Keratinocyte (primary cell): ENCODE measurements around the gene OCLN. TPM values are rescaled to one million over a fixed set of nuclear protein-coding genes. Genes with fewer than 3 reads are reported as not detected.

Source experiments
- DNase-seq: peaks from one replicate; pipeline ENCODE4 v3.0.0-alpha.2; 2011; ENCODE audit warnings: low read depth, missing footprints, low spot score
- FAIRE-seq: peaks from 2 replicates; lab custom pipeline; 2011; peaks lifted over from hg19 to GRCh38; lab: Jason Lieb, UNC
- H2AFZ ChIP-seq: 2 replicates; pipeline ENCODE4 v1.6.0; 2012; ENCODE audit warnings: low read length, control low read depth, inconsistent platforms; ENCODE audit not compliant: control insufficient read depth
- H3K27ac ChIP-seq: 2 replicates; pipeline ENCODE4 v1.5.1; 2011; ENCODE audit warnings: low read length; ENCODE audit not compliant: control insufficient read depth, insufficient read depth
- H3K27me3 ChIP-seq: 3 replicates; pipeline ENCODE4 v1.6.0; 2011; ENCODE audit warnings: low read length; ENCODE audit not compliant: control insufficient read depth, insufficient read depth; ENCODE audit errors: extremely low read depth
- H3K36me3 ChIP-seq, 2 experiments: 2 replicates in 1 of 2; 3 replicates in 1 of 2; pipeline ENCODE4 v1.5.1; 2011; ENCODE audit warnings: low read length in 2 of 2, mild to moderate bottlenecking in 1 of 2; ENCODE audit not compliant: control insufficient read depth in 2 of 2, insufficient read depth in 2 of 2; ENCODE audit errors: extremely low read depth in 1 of 2
- H3K4me1 ChIP-seq: 3 replicates; pipeline ENCODE4 v1.5.1; 2011; ENCODE audit warnings: low read length; ENCODE audit not compliant: control insufficient read depth, insufficient read depth; ENCODE audit errors: extremely low read depth
- H3K4me2 ChIP-seq: 3 replicates; pipeline ENCODE4 v1.6.0; 2011; ENCODE audit warnings: low read depth, low read length; ENCODE audit not compliant: control insufficient read depth, insufficient read depth; ENCODE audit errors: extremely low read depth
- H3K4me3 ChIP-seq, 3 experiments: fragments of 200-600 bp in 1 of 3; sonication (generic) in 1 of 3; 2 replicates in 2 of 3; 3 replicates in 1 of 3; pipeline ENCODE4 v1.5.1; 2011 to 2016; ENCODE audit warnings: low read length in 3 of 3, mild to moderate bottlenecking in 3 of 3, control low read depth in 2 of 3, inconsistent platforms in 1 of 3, low read depth in 1 of 3, mixed read lengths in 1 of 3, mixed run types in 1 of 3, moderate library complexity in 1 of 3; ENCODE audit not compliant: control insufficient read depth in 2 of 3, insufficient read depth in 2 of 3; ENCODE audit errors: extremely low read depth in 1 of 3
- H3K79me2 ChIP-seq: 2 replicates; pipeline ENCODE4 v1.6.0; 2012; ENCODE audit warnings: low read length; ENCODE audit not compliant: control insufficient read depth, insufficient read depth
- H3K9ac ChIP-seq: 3 replicates; pipeline ENCODE4 v1.6.0; 2011; ENCODE audit warnings: low read length; ENCODE audit not compliant: control insufficient read depth, insufficient read depth; ENCODE audit errors: extremely low read depth
- H3K9me1 ChIP-seq: 3 replicates; pipeline ENCODE4 v1.6.0; 2011; ENCODE audit warnings: low read length; ENCODE audit not compliant: control insufficient read depth, insufficient read depth; ENCODE audit errors: extremely low read depth
- H3K9me3 ChIP-seq: 2 replicates; pipeline ENCODE4 v1.5.1; 2012; ENCODE audit warnings: low read depth, low read length; ENCODE audit not compliant: control insufficient read depth
- H4K20me1 ChIP-seq: 3 replicates; pipeline ENCODE4 v1.6.0; 2011; ENCODE audit warnings: low read length; ENCODE audit not compliant: control insufficient read depth, insufficient read depth; ENCODE audit errors: extremely low read depth
- EZH2 ChIP-seq: IDR thresholded peaks from one replicate; pipeline ENCODE4 v1.6.1; 2012; ENCODE audit warnings: inconsistent platforms, mild to moderate bottlenecking, low read length, moderate library complexity
- dilution Hi-C: fragments of 300-500 bp; cut with MboI; formaldehyde crosslinking; loops from one replicate; pipeline ENCODE4 v1.7.0; 2020; ENCODE audit warnings: low sequenced_read_pairs; ENCODE audit not compliant: extremely low pct_ligation_motif_present
- polyA plus RNA-seq, 5 experiments: library from polyadenylated mRNA; depleted of rRNA in 3 of 5; stranded (reverse) in 3 of 5; stranded (forward) in 1 of 5; unstranded in 1 of 5; fragments of >200 nt; gene quantifications; 1 replicate in 1 of 5; 2 replicates in 3 of 5; 3 replicates in 1 of 5; pipeline versions ENCODE4 v1.2.1 to v1.2.3, GENCODE V29; 2011 to 2012; ENCODE audit warnings: missing spikeins in 2 of 5, low read depth in 1 of 5, low replicate concordance in 1 of 5
- TF ChIP-seq, protein P1 (sequence below), 3 experiments: IDR thresholded peaks in 1 of 3; conservative IDR thresholded peaks in 1 of 3; optimal IDR thresholded peaks in 1 of 3; 2 replicates in 2 of 3; 3 replicates in 1 of 3; pipeline versions ENCODE3 to v1.5.1; 2011; ENCODE audit warnings: low read length in 3 of 3, mild to moderate bottlenecking in 3 of 3, moderate library complexity in 2 of 3, control low read depth in 1 of 3, inconsistent platforms in 1 of 3; ENCODE audit not compliant: insufficient read depth in 2 of 3; ENCODE audit errors: extremely low read depth in 1 of 3

The OCLN gene
- polyA plus RNA-seq, 1 donor (not counting 4 experiments of a cell fraction or from before 2014, with no cell fraction given), result 4.6 TPM

DNA sequence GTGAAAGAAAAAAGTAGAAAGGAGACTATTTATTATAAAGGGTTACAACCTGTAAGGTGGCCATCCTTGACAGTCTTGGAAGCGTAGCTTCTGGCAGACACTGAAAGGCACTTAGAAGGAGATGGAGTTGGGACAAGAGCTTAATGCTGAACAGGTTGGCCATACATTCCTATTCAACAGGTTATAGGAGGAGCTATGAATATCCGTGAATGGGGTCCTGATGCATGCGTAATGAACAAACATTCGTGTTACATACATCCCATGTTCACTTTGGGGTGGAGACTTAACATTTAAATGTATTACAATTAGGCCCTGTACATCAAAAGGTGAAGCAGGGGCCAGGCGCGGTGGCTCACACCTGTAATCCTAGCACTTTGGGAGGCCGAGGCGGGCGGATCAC, 34.1 kb downstream of the OCLN start:
- no peak for DNase-seq
- Histone ChIP-seq H3K4me1 (peaks cover 9% of the 10 kb centered on the region), H2AFZ (no peak overlapping the region), H3K9ac (no peak overlapping the region), H3K9me3 (no peaks in the 10 kb centered on the region), H3K27ac (no peak overlapping the region), H3K27me3 (no peaks in the 10 kb centered on the region), H3K79me2 (no peaks in the 10 kb centered on the region), H3K4me3 (no peak overlapping the region), H3K4me2 (no peak overlapping the region), H3K9me1 (no peaks in the 10 kb centered on the region), H3K36me3 (no peaks in the 10 kb centered on the region), H4K20me1 (no peaks in the 10 kb centered on the region)
- TF ChIP-seq, protein P1, sequence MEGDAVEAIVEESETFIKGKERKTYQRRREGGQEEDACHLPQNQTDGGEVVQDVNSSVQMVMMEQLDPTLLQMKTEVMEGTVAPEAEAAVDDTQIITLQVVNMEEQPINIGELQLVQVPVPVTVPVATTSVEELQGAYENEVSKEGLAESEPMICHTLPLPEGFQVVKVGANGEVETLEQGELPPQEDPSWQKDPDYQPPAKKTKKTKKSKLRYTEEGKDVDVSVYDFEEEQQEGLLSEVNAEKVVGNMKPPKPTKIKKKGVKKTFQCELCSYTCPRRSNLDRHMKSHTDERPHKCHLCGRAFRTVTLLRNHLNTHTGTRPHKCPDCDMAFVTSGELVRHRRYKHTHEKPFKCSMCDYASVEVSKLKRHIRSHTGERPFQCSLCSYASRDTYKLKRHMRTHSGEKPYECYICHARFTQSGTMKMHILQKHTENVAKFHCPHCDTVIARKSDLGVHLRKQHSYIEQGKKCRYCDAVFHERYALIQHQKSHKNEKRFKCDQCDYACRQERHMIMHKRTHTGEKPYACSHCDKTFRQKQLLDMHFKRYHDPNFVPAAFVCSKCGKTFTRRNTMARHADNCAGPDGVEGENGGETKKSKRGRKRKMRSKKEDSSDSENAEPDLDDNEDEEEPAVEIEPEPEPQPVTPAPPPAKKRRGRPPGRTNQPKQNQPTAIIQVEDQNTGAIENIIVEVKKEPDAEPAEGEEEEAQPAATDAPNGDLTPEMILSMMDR (optimal IDR thresholded peaks at IDR 0.05 in 1 of 3, IDR thresholded peaks at IDR 0.05 in 1 of 3, conservative IDR thresholded peaks at IDR 0.05 in 1 of 3; ENCODE audit: extremely low read depth in 1 of 3, insufficient read depth in 2 of 3, low read length in 3 of 3), result no peak
- no peak for TF ChIP-seq EZH2
- dilution Hi-C loops, result no loop called here
- no peak for FAIRE-seq

GRCh38 chr5:69527128-69527770, 34.7 kb downstream of the OCLN start:
- no peak overlapping the region for H3K9ac ChIP-seq
- no peaks in the 10 kb centered on the region for H4K20me1 ChIP-seq
- DNase-seq, result no peak
- no peak for TF ChIP-seq EZH2
- TF ChIP-seq, protein P1 (optimal IDR thresholded peaks at IDR 0.05 in 1 of 3, IDR thresholded peaks at IDR 0.05 in 1 of 3, conservative IDR thresholded peaks at IDR 0.05 in 1 of 3; ENCODE audit: extremely low read depth in 1 of 3, insufficient read depth in 2 of 3, low read length in 3 of 3), result no peak
- no peak overlapping the region for H3K4me3 ChIP-seq
- peaks cover 9% of the 10 kb centered on the region for H3K4me1 ChIP-seq
- H3K27me3 ChIP-seq, result no peaks in the 10 kb centered on the region
- dilution Hi-C loops, result no loop called here
- no peaks in the 10 kb centered on the region for H3K9me1 ChIP-seq
- no peaks in the 10 kb centered on the region for H3K36me3 ChIP-seq
- H3K79me2 ChIP-seq, result no peaks in the 10 kb centered on the region
- H3K9me3 ChIP-seq, result no peaks in the 10 kb centered on the region
- H3K4me2 ChIP-seq, result no peak overlapping the region
- H3K27ac ChIP-seq, result no peak overlapping the region
- FAIRE-seq, result no peak
- no peak overlapping the region for H2AFZ ChIP-seq
